ENCODE results near the gene ERVK3-1.
A peak's percentile ranks its signal among the peaks of the same experiment; 100 is the strongest.
"Not testable (repeated sequence)": the region's sequence is repeated elsewhere in the genome, so short reads cannot be mapped to it uniquely, and the experiment has no call there.

Gene ERVK3-1

GRCh38 chr19:58334691-58335249 is 29.6 kb downstream of the ERVK3-1 start:
- no peak for TF ChIP-seq POLR2AphosphoS5 (IDR thresholded peaks at IDR 0.05; ENCODE audit: low read depth, low read length)
- no peak for TF ChIP-seq POLR2A (IDR thresholded peaks at IDR 0.05; ENCODE audit: low read depth, low read length)
- no peak for TF ChIP-seq TAF1 (IDR thresholded peaks at IDR 0.05; ENCODE audit: borderline replicate concordance, low read depth, low read length)
- no peak for DNase-seq (ENCODE audit: insufficient read length)
- no peak for FAIRE-seq

- no peak for TF ChIP-seq TAF1 (IDR thresholded peaks at IDR 0.05; ENCODE audit: borderline replicate concordance, low read depth, low read length)
- no peak for TF ChIP-seq POLR2A (IDR thresholded peaks at IDR 0.05; ENCODE audit: low read depth, low read length)
- no peak for TF ChIP-seq POLR2AphosphoS5 (IDR thresholded peaks at IDR 0.05; ENCODE audit: low read depth, low read length)
- DNase-seq (ENCODE audit: insufficient read length): no peak
- no peak for FAIRE-seq
Observed at GRCh38 chr19:58335630-58336029, 30.5 kb downstream of the ERVK3-1 start.

DNA sequence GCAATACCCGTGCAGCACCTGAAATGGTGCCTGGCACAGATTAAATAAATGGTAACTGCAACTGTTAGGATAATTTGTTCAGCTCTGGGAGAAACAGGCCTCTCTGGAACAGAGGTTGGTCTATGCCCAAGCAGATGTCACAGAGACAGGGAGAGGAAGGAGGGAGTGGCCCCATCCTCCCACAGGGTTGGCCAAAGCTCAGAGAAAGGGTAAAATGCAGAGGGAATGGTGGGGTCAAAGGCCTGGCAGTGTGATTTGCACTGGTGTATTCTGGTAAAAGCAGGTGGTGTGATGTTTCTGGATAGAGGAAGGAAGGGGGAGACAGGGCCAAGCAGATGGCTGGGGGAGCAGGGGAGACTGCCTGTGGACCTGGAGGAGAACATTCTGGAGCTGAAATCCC is 31.0 kb downstream of the ERVK3-1 start:
- FAIRE-seq (no peak), DNase-seq (ENCODE audit: insufficient read length) (no peak)
- TF ChIP-seq TAF1 (IDR thresholded peaks at IDR 0.05; ENCODE audit: borderline replicate concordance, low read depth, low read length) (no peak), POLR2AphosphoS5 (IDR thresholded peaks at IDR 0.05; ENCODE audit: low read depth, low read length) (no peak), POLR2A (IDR thresholded peaks at IDR 0.05; ENCODE audit: low read depth, low read length) (no peak)

- no peak for FAIRE-seq
- DNase-seq (ENCODE audit: insufficient read length): no peak
- no peak for TF ChIP-seq POLR2AphosphoS5 (IDR thresholded peaks at IDR 0.05; ENCODE audit: low read depth, low read length)
- no peak for TF ChIP-seq TAF1 (IDR thresholded peaks at IDR 0.05; ENCODE audit: borderline replicate concordance, low read depth, low read length)
- no peak for TF ChIP-seq POLR2A (IDR thresholded peaks at IDR 0.05; ENCODE audit: low read depth, low read length)
Observed at GRCh38 chr19:58336820-58337219, 31.6 kb downstream of the ERVK3-1 start.

DNA sequence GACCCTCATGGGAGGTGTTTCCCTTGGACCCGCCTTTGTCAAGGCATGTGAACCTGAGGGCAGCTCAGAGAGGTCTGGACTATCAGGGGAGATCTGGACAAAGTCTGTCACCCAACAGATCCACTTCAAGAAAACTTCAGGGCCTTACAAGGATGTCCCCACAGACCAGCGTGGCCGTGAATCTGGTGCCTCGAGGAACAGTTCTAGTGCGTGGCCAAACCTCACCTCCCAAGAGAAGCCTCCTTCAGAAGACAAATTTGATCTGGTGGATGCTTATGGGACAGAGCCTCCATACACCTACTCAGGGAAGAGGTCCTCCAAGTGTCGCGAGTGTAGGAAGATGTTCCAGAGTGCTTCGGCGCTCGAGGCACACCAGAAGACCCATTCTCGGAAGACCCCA is 33.2 kb downstream of the ERVK3-1 start:
- TF ChIP-seq POLR2A (IDR thresholded peaks at IDR 0.05; ENCODE audit: low read depth, low read length): no peak
- TF ChIP-seq TAF1 (IDR thresholded peaks at IDR 0.05; ENCODE audit: borderline replicate concordance, low read depth, low read length): no peak
- no peak for TF ChIP-seq POLR2AphosphoS5 (IDR thresholded peaks at IDR 0.05; ENCODE audit: low read depth, low read length)
- FAIRE-seq: no peak
- DNase-seq (ENCODE audit: insufficient read length): no peak

DNA sequence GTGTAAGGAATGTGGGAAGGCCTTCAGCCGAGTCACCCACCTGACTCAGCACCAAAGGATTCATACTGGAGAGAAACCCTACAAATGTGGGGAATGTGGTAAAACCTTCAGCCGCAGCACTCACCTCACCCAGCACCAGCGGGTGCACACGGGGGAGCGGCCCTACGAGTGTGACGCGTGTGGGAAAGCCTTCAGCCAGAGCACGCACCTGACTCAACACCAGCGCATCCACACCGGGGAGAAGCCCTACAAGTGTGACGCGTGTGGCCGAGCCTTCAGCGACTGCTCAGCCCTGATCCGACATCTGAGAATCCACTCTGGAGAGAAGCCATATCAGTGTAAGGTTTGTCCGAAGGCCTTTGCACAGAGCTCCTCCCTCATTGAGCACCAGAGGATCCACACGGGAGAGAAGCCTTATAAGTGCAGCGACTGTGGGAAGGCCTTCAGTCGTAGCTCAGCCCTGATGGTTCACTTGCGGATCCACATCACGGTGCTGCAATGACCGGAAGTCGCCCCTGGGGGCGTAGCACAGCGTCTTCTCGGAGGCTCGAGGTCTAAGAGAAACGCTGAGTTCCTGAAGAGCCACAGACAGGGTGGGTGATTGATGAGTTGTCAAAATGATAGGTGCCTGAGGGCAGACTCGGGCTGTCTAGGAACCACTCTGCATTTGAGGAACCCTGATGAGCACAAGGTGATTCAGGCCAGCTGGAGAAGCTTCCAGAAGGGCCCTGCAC is 33.8 kb downstream of the ERVK3-1 start:
- TF ChIP-seq POLR2A (IDR thresholded peaks at IDR 0.05; ENCODE audit: low read depth, low read length) (no peak), TAF1 (IDR thresholded peaks at IDR 0.05; ENCODE audit: borderline replicate concordance, low read depth, low read length) (no peak), POLR2AphosphoS5 (IDR thresholded peaks at IDR 0.05; ENCODE audit: low read depth, low read length) (no peak)
- no peak for DNase-seq (ENCODE audit: insufficient read length)
- FAIRE-seq: no peak

DNA sequence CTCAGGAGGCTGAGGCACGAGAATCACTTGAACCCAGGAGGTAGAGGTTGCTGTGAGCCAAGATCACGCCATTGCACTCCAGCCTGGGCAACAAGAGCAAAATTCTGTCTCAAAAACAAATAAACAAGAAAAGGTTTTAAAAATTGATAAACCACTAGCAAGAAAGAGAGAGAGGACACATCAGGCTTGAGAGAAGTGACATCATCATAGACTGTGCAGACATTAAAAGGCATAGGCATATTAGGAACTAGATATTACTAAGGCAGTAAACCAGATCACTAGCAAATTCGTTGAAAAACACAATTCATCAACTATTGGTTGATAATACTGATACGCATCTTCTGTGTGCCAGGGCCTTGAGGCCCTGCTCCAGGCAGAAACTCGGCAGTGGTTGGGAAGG is 40.4 kb downstream of the ERVK3-1 start:
- TF ChIP-seq POLR2A (IDR thresholded peaks at IDR 0.05; ENCODE audit: low read depth, low read length): no peak
- no peak for TF ChIP-seq POLR2AphosphoS5 (IDR thresholded peaks at IDR 0.05; ENCODE audit: low read depth, low read length)
- no peak for TF ChIP-seq TAF1 (IDR thresholded peaks at IDR 0.05; ENCODE audit: borderline replicate concordance, low read depth, low read length)
- FAIRE-seq: no peak

DNA sequence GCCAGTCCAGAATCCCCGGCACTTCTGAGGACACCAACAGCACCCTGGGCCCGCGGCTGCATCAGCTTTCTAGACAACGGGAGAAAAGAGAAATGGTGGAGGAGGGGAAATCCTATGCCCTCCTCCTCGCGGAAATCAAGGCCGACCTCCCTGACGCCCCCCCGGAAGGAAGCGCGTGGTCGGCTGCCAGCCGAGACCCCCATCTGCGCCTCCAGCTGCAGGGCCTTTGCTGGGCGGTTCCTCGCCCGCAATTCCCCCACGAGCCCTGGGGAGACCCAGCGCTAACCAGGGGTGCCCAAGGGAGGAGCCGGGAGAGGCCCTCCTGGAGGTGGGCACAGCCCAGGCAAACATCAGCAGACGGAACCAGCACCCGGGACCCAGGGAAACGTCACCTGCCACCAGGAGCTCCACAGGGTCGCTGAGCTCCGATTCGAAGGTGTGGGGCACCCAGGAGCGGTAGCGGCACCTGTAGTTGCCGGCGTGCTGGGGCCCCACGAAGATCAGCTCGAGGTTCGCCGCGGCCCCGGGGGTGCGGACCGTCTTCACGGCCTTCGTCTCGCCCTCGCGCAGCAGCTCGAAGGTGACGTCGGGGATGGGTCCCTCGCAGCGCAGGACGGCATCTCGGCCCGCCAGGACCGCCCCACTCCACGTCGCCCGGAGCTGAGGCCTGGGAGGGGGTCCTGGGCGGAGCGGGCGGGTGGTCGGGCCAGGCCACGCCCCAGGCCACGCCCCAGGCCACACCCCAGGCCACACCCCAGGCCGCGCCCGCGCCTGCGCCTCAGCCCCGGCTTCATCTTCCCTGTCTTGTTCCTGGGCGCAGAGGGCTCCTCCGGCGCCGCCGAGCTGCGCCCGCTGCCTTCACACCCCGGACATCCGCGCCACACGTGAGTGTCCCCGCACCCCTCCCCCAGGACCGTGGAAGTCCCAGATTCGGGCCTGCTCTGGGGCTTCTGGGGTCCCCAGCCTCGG is 42.1 kb downstream of the ERVK3-1 start:
- FAIRE-seq: peak; percentile 96
- peak; percentile 92 for DNase-seq (ENCODE audit: insufficient read length)
- TF ChIP-seq TAF1 (IDR thresholded peaks at IDR 0.05; ENCODE audit: borderline replicate concordance, low read depth, low read length) (no peak), POLR2AphosphoS5 (IDR thresholded peaks at IDR 0.05; ENCODE audit: low read depth, low read length) (no peak), POLR2A (IDR thresholded peaks at IDR 0.05; ENCODE audit: low read depth, low read length) (peak; percentile 71)

More for the DNA sequence above, 40.4 kb downstream of the ERVK3-1 start:
- no peak for DNase-seq (ENCODE audit: insufficient read length)

DNA sequence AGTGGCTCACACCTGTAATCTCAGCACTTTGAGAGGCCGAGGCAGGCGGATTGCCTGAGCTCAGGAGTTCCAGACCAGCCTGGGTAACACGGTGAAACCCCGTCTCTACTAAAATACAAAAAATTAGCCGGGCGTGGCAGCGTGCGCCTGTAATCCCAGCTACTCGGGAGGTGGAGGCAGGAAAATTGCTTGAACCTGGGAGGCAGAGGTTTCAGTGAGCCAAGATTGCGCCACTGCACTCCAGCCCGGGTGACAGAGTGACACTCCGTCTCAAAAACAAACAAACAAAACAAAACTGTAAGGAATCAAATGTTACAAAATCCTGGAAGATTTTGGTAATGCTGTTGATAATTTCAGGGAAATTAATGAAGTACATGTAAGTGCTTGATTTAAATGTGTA is 42.9 kb downstream of the ERVK3-1 start:
- not testable (repeated sequence) for FAIRE-seq

DNA sequence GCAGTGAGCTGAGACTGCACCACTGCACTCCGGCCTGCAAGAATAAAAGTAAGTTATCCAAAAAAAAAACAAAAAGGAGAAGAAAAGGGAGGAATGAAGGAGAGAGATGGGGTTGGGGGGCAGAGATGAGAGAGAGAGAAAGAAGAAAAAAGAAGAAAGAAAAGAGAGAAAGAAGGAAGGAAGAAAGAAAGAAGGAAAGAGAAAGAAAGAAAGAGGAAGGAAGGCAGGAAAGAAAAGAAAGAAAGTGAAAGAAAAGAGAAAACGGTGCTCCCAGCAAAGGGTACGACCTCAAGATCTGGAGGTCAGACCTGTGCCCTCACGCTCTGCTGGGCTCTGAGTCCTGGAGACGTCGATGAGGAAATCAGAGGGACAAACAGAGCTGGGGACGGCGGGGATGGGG is 44.4 kb downstream of the ERVK3-1 start:
- TF ChIP-seq POLR2AphosphoS5 (IDR thresholded peaks at IDR 0.05; ENCODE audit: low read depth, low read length) (no peak), POLR2A (IDR thresholded peaks at IDR 0.05; ENCODE audit: low read depth, low read length) (no peak), TAF1 (IDR thresholded peaks at IDR 0.05; ENCODE audit: borderline replicate concordance, low read depth, low read length) (no peak)
- FAIRE-seq (no peak), DNase-seq (ENCODE audit: insufficient read length) (no peak)

More for the DNA sequence above, 42.9 kb downstream of the ERVK3-1 start:
- not testable (repeated sequence) for DNase-seq (ENCODE audit: insufficient read length)

DNA sequence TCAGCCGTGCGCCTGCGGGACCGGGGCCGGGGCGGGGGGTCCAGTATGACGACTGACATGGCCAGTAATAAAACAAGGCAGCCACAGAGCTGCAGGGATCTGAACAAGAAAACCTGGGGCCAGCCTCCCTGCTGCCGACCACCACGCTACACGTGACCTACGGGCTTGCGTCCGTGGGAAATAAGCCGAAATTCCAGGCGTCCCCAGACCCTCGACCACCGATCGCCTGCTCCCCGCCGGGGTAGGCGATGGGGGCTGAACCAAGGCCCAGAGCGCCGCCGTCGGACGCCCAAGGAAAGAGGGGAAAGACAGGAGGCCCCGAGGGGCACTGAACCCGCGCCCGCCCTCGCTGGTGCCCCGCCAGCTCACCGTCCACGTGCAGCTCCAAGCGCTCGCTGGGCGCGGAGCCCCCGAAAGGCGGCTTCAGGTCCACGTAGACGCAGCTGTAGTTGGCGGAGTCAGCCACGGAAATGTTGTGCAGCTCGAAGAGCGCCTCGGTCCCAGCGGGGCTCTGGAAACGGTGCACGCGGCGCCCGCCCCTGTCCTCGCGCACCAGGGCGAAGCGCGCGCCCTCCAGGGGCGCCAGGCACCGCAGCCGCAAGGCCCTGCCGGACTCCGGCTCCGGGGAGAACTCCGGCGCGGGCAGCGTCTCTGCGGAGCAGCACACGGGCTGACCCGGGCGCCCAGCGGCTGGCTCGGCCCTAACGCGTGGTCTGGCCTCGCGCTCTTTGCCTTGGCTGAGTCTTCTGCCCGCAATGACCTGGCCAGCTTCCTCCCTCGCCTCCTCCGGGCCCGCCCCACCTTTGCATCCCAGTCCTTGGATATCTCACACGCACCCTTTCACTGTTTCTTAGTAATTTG is 45.1 kb downstream of the ERVK3-1 start:
- FAIRE-seq (no peak), DNase-seq (ENCODE audit: insufficient read length) (no peak)
- no peak for TF ChIP-seq TAF1 (IDR thresholded peaks at IDR 0.05; ENCODE audit: borderline replicate concordance, low read depth, low read length)
- no peak for TF ChIP-seq POLR2AphosphoS5 (IDR thresholded peaks at IDR 0.05; ENCODE audit: low read depth, low read length)
- TF ChIP-seq POLR2A (IDR thresholded peaks at IDR 0.05; ENCODE audit: low read depth, low read length): no peak

Data from GM12892 (cell line).